Neural cell (in vitro differentiated cells): ENCODE results near the gene MYLK.

Source experiments
- EP300 ChIP-seq: fragments of 450-650 bp; conservative IDR thresholded peaks from 2 replicates; pipeline ENCODE4 v1.6.1; 2014; ENCODE audit warnings: antibody characterized with exemption, mild to moderate bottlenecking, moderate library complexity; ENCODE audit not compliant: poor library complexity, severe bottlenecking
- EZH2 ChIP-seq: fragments of 200-600, 300-800 bp; shearing (Covaris generic), sonication (generic); IDR thresholded peaks from 2 replicates; pipeline ENCODE4 v1.6.1; 2014; ENCODE audit warnings: antibody characterized with exemption, low read length, borderline replicate concordance, mild to moderate bottlenecking; ENCODE audit not compliant: insufficient read depth, poor library complexity, severe bottlenecking
- MXI1 ChIP-seq: fragments of 450-650 bp; conservative IDR thresholded peaks from 2 replicates; pipeline ENCODE4 v1.6.1; 2014; ENCODE audit warnings: antibody characterized with exemption, mild to moderate bottlenecking; ENCODE audit not compliant: poor library complexity, severe bottlenecking
- POLR2AphosphoS5 ChIP-seq: IDR thresholded peaks from 2 replicates; pipeline ENCODE4 v1.6.1; 2012
- RAD21 ChIP-seq: fragments of 450-650 bp; conservative IDR thresholded peaks from 2 replicates; pipeline ENCODE4 v1.6.1; 2014; ENCODE audit warnings: antibody characterized with exemption, mild to moderate bottlenecking, moderate library complexity
- SMC3 ChIP-seq: fragments of 450-650 bp; conservative IDR thresholded peaks from 2 replicates; pipeline ENCODE4 v1.6.1; 2014; ENCODE audit warnings: antibody characterized with exemption, mild to moderate bottlenecking, moderate library complexity; ENCODE audit not compliant: poor library complexity
- TF ChIP-seq, protein P1 (sequence below): fragments of 450-650 bp; IDR thresholded peaks from 2 replicates; pipeline ENCODE4 v1.5.1; 2014; ENCODE audit warnings: antibody characterized with exemption, mild to moderate bottlenecking, moderate library complexity; ENCODE audit not compliant: poor library complexity, severe bottlenecking
- TF ChIP-seq, protein P2 (sequence below): IDR thresholded peaks from 2 replicates; pipeline ENCODE4 v1.6.1; 2012; ENCODE audit warnings: borderline replicate concordance

DNA sequence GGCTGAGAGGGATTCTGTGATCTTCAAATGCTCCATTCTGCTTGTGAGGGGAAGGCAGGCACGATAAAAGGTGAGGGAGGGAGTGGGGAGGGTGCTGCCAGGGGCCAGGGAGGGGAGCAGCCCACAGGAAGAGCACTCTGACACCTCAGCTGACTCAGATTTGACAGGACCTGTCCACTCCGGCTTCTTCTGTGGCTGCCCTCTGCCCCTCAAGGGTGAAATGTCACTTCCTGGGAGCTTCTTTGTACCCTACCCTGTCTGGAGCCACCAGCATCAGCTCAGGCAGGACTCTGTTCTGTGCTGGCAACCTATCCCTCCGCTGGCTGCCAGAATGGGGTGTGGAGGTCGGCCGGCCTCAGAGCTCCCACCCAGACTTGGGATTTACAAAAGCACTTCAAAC, 185.3 kb downstream of the MYLK start:
- no peak for TF ChIP-seq RAD21
- TF ChIP-seq, protein P1, sequence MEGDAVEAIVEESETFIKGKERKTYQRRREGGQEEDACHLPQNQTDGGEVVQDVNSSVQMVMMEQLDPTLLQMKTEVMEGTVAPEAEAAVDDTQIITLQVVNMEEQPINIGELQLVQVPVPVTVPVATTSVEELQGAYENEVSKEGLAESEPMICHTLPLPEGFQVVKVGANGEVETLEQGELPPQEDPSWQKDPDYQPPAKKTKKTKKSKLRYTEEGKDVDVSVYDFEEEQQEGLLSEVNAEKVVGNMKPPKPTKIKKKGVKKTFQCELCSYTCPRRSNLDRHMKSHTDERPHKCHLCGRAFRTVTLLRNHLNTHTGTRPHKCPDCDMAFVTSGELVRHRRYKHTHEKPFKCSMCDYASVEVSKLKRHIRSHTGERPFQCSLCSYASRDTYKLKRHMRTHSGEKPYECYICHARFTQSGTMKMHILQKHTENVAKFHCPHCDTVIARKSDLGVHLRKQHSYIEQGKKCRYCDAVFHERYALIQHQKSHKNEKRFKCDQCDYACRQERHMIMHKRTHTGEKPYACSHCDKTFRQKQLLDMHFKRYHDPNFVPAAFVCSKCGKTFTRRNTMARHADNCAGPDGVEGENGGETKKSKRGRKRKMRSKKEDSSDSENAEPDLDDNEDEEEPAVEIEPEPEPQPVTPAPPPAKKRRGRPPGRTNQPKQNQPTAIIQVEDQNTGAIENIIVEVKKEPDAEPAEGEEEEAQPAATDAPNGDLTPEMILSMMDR, result no peak
- TF ChIP-seq POLR2AphosphoS5, result no peak
- no peak for TF ChIP-seq EZH2
- TF ChIP-seq EP300, result no peak
- TF ChIP-seq, protein P2, sequence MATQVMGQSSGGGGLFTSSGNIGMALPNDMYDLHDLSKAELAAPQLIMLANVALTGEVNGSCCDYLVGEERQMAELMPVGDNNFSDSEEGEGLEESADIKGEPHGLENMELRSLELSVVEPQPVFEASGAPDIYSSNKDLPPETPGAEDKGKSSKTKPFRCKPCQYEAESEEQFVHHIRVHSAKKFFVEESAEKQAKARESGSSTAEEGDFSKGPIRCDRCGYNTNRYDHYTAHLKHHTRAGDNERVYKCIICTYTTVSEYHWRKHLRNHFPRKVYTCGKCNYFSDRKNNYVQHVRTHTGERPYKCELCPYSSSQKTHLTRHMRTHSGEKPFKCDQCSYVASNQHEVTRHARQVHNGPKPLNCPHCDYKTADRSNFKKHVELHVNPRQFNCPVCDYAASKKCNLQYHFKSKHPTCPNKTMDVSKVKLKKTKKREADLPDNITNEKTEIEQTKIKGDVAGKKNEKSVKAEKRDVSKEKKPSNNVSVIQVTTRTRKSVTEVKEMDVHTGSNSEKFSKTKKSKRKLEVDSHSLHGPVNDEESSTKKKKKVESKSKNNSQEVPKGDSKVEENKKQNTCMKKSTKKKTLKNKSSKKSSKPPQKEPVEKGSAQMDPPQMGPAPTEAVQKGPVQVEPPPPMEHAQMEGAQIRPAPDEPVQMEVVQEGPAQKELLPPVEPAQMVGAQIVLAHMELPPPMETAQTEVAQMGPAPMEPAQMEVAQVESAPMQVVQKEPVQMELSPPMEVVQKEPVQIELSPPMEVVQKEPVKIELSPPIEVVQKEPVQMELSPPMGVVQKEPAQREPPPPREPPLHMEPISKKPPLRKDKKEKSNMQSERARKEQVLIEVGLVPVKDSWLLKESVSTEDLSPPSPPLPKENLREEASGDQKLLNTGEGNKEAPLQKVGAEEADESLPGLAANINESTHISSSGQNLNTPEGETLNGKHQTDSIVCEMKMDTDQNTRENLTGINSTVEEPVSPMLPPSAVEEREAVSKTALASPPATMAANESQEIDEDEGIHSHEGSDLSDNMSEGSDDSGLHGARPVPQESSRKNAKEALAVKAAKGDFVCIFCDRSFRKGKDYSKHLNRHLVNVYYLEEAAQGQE, result no peak
- TF ChIP-seq SMC3, result no peak
- no peak for TF ChIP-seq MXI1
